HK-2 (cell line): ENCODE results near the gene ATF7IP.
A peak's percentile ranks its signal among the peaks of the same experiment; 100 is the strongest.
"Not testable (repeated sequence)": the region's sequence is repeated elsewhere in the genome, so short reads cannot be mapped to it uniquely, and the experiment has no call there.

ENCODE experiments used
- DNase-seq: peaks from one replicate; pipeline ENCODE4 v3.0.0-alpha.2; 2018; ENCODE audit not compliant: unreplicated experiment

Gene ATF7IP

GRCh38 chr12:14365294-14366208, at the start of gene ATF7IP:
Gene ATF7IP (plus strand): TSS chr12:14365682. CDS start chr12:14423916, 58,234 bp downstream.
- DNase-seq, result peak; percentile 94

- DNase-seq, result no peak
Measured at GRCh38 chr12:14317362-14318146, 47.9 kb upstream of the ATF7IP start.

- not testable (repeated sequence) for DNase-seq
Measured at GRCh38 chr12:14319704-14320427, 45.6 kb upstream of the ATF7IP start.

- DNase-seq, result no peak
Measured at GRCh38 chr12:14322403-14322802, 43.1 kb upstream of the ATF7IP start.

GRCh38 chr12:14325716-14326343, 39.7 kb upstream of the ATF7IP start:
- DNase-seq, result no peak

- no peak for DNase-seq
Measured at GRCh38 chr12:14326699-14327098, 38.8 kb upstream of the ATF7IP start.

- no peak for DNase-seq
Measured at GRCh38 chr12:14327711-14328110, 37.8 kb upstream of the ATF7IP start.

GRCh38 chr12:14332482-14332881, 33.0 kb upstream of the ATF7IP start:
- no peak for DNase-seq

- DNase-seq, result no peak
Measured at GRCh38 chr12:14340371-14340770, 25.1 kb upstream of the ATF7IP start.

GRCh38 chr12:14351524-14351923, 14.0 kb upstream of the ATF7IP start:
- not testable (repeated sequence) for DNase-seq

- DNase-seq, result not testable (repeated sequence)
Measured at GRCh38 chr12:14352066-14352465, 13.4 kb upstream of the ATF7IP start.

- not testable (repeated sequence) for DNase-seq
Measured at GRCh38 chr12:14354665-14355064, 10.8 kb upstream of the ATF7IP start.

GRCh38 chr12:14356147-14356546, 9.3 kb upstream of the ATF7IP start:
- DNase-seq, result no peak

- no peak for DNase-seq
Measured at GRCh38 chr12:14357486-14357885, 8.0 kb upstream of the ATF7IP start.

- no peak for DNase-seq
Measured at GRCh38 chr12:14362352-14362751, 3.1 kb upstream of the ATF7IP start.

GRCh38 chr12:14364583-14365271, 755 bp upstream of the ATF7IP start:
- no peak for DNase-seq

GRCh38 chr12:14366209-14367039, 942 bp downstream of the ATF7IP start:
- no peak for DNase-seq

- DNase-seq, result no peak
Measured at GRCh38 chr12:14367040-14367661, 1.7 kb downstream of the ATF7IP start.

- DNase-seq, result no peak
Measured at GRCh38 chr12:14369311-14369710, 3.8 kb downstream of the ATF7IP start.

- no peak for DNase-seq
Measured at GRCh38 chr12:14373217-14373616, 7.7 kb downstream of the ATF7IP start.
